ENCODE measurements around the gene SEMA6A.

DNA sequence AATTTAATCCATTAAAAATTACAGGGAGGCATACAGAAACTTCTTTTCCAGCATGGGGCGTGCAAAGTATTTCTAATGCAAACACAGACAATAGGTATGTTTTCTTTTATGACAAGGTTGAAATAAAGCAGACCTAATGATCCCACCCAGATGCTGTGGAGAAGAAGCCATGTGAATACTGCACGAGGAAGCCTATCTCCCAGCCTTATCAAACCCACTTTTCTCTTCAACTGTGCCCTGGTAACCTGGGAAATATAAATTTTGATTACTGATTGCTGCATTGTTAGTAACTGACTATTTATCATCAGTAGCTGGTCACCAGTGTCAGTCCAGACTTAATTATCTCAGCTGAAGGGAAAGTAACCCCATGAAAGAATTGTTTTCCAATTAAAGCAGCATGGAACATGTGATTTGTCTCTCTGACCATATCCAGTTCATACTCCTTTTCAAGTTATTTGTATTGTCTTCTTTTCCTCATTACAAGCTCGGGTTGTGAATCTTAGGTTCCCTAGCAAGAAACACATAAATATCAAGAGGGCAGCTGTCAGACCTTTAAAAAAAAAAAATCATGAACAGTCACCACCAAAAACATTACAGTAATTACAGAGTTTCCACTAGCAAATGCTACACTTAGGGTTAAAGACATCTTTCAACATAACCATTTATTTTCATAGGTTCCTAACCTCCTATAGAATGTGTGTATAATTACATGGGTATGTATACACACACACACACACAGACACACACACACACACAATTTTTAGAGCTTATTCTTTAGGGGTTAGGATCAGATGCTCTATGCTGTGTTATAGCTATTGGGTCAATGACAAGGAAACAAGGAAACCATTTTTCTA, 50.3 kb downstream of the SEMA6A start:
- no peak for TF ChIP-seq OSR1 (CRISPR knock-in tag; IDR thresholded peaks at IDR 0.05)
- TF ChIP-seq ARNTL (CRISPR knock-in tag; IDR thresholded peaks at IDR 0.05; ENCODE audit: borderline replicate concordance, low read depth), result no peak
- no peak for TF ChIP-seq ZFP3 (CRISPR knock-in tag; IDR thresholded peaks at IDR 0.05)
- no peak for TF ChIP-seq RARB (CRISPR knock-in tag; IDR thresholded peaks at IDR 0.05)
- TF ChIP-seq ISL1 (CRISPR knock-in tag; IDR thresholded peaks at IDR 0.05), result peak; percentile 80
- no peak for TF ChIP-seq PPARA (CRISPR knock-in tag; IDR thresholded peaks at IDR 0.05; ENCODE audit: borderline replicate concordance)
- TF ChIP-seq, protein P1, sequence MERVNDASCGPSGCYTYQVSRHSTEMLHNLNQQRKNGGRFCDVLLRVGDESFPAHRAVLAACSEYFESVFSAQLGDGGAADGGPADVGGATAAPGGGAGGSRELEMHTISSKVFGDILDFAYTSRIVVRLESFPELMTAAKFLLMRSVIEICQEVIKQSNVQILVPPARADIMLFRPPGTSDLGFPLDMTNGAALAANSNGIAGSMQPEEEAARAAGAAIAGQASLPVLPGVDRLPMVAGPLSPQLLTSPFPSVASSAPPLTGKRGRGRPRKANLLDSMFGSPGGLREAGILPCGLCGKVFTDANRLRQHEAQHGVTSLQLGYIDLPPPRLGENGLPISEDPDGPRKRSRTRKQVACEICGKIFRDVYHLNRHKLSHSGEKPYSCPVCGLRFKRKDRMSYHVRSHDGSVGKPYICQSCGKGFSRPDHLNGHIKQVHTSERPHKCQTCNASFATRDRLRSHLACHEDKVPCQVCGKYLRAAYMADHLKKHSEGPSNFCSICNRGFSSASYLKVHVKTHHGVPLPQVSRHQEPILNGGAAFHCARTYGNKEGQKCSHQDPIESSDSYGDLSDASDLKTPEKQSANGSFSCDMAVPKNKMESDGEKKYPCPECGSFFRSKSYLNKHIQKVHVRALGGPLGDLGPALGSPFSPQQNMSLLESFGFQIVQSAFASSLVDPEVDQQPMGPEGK (CRISPR knock-in tag; IDR thresholded peaks at IDR 0.05; ENCODE audit: borderline replicate concordance), result no peak
- TF ChIP-seq, protein P2, sequence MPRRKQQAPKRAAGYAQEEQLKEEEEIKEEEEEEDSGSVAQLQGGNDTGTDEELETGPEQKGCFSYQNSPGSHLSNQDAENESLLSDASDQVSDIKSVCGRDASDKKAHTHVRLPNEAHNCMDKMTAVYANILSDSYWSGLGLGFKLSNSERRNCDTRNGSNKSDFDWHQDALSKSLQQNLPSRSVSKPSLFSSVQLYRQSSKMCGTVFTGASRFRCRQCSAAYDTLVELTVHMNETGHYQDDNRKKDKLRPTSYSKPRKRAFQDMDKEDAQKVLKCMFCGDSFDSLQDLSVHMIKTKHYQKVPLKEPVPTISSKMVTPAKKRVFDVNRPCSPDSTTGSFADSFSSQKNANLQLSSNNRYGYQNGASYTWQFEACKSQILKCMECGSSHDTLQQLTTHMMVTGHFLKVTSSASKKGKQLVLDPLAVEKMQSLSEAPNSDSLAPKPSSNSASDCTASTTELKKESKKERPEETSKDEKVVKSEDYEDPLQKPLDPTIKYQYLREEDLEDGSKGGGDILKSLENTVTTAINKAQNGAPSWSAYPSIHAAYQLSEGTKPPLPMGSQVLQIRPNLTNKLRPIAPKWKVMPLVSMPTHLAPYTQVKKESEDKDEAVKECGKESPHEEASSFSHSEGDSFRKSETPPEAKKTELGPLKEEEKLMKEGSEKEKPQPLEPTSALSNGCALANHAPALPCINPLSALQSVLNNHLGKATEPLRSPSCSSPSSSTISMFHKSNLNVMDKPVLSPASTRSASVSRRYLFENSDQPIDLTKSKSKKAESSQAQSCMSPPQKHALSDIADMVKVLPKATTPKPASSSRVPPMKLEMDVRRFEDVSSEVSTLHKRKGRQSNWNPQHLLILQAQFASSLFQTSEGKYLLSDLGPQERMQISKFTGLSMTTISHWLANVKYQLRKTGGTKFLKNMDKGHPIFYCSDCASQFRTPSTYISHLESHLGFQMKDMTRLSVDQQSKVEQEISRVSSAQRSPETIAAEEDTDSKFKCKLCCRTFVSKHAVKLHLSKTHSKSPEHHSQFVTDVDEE (CRISPR knock-in tag; IDR thresholded peaks at IDR 0.05), result peak; percentile 92
- TF ChIP-seq ZNF8 (CRISPR knock-in tag; IDR thresholded peaks at IDR 0.05), result 0 out of 2 replicates have a peak, but pooled peaks have one; percentile 30
- TF ChIP-seq ZFP30 (CRISPR knock-in tag; IDR thresholded peaks at IDR 0.05), result no peak
- TF ChIP-seq ZNF70 (CRISPR knock-in tag; IDR thresholded peaks at IDR 0.05), result no peak
- TF ChIP-seq ZNF565 (CRISPR knock-in tag; conservative IDR thresholded peaks at IDR 0.05; ENCODE audit: low read depth), result no peak
- TF ChIP-seq ESRRG (CRISPR knock-in tag; IDR thresholded peaks at IDR 0.05), result no peak
